Cerebellar cortex (tissue), 1 donor: ENCODE results near the gene CX3CL1.
"Not testable (repeated sequence)": the region's sequence is repeated elsewhere in the genome, so short reads cannot be mapped to it uniquely, and the experiment has no call there.

ENCODE experiments used
- DNase-seq: peaks from one replicate; pipeline ENCODE4 v3.0.0-alpha.2; 2015; ENCODE audit warnings: low spot score

Gene CX3CL1

GRCh38 chr16:57382535-57383275, 10.4 kb downstream of the CX3CL1 start:
- DNase-seq, result no peak

DNA sequence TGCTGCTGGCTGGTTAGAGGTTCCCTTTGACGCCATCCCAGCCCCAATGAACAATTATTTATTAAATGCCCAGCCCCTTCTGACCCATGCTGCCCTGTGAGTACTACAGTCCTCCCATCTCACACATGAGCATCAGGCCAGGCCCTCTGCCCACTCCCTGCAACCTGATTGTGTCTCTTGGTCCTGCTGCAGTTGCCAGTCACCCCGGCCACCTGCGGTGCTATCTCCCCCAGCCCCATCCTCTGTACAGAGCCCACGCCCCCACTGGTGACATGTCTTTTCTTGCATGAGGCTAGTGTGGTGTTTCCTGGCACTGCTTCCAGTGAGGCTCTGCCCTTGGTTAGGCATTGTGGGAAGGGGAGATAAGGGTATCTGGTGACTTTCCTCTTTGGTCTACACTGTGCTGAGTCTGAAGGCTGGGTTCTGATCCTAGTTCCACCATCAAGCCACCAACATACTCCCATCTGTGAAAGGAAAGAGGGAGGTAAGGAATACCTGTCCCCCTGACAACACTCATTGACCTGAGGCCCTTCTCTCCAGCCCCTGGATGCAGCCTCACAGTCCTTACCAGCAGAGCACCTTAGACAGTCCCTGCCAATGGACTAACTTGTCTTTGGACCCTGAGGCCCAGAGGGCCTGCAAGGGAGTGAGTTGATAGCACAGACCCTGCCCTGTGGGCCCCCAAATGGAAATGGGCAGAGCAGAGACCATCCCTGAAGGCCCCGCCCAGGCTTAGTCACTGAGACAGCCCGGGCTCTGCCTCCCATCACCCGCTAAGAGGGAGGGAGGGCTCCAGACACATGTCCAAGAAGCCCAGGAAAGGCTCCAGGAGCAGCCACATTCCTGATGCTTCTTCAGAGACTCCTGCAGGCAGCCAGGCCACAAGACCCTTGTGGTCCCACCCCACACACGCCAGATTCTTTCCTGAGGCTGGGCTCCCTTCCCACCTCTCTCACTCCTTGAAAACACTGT, 11.3 kb downstream of the CX3CL1 start:
- DNase-seq, result no peak

GRCh38 chr16:57384248-57385070, 12.2 kb downstream of the CX3CL1 start:
- no peak for DNase-seq

DNA sequence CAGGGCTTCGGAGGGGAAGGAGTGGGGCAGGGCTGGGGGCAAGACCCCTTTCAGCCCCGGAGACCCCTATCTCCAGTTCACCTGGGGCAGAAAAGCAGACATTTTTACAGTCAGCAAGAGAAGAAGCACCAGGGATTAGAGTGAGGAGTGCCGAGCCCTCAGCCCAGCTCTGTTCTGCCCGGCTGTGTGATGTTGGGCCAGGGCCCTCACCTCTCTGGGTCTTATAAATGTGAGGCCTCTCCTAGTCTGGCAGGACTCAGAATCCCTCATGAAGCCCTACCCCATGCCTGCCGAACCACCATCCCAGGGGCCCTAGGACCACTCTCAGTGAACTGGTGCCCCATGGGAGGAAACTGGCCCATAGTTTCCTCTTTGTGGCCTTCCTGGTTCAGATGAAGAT, 12.8 kb downstream of the CX3CL1 start:
- DNase-seq, result no peak

- no peak for DNase-seq
Observed at GRCh38 chr16:57386381-57386951, 14.2 kb downstream of the CX3CL1 start.

DNA sequence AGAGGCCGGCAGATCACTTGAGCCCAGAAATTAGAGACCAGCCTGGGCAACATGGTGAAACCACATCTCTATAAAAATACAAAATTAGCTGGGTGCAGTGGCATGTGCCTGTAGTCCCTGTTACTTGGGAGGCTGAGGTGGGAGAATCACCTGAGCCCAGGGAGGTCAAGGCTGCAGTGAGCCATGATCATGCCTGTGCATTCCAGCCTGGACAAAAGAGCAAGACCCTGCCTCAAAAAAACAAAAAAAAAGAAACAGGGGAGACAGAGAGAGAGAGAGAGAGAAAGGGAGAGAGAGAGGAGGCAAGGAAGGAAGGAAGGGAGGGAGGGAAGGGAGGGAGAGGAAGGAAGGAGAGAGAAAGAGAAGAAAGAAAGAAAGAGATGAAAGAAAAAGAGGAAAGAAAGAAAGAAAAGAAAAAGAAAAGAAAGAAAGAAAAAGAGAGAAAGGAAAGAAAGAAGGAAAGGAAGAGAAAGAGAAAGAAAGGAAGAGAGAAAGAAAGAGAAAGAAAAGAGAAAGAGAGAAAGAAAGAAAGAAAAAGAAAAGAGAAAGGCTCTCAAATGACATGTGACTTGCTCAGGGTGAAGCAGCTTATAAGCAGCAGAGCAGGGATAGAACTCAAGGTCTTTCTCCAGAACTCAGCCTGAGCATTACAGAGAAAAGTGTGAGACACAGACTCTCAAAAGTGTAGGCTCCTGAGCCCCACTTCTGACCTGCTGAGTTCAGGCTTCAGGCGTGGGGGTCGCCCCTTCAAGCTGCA, 15.5 kb downstream of the CX3CL1 start:
- DNase-seq, result no peak

DNA sequence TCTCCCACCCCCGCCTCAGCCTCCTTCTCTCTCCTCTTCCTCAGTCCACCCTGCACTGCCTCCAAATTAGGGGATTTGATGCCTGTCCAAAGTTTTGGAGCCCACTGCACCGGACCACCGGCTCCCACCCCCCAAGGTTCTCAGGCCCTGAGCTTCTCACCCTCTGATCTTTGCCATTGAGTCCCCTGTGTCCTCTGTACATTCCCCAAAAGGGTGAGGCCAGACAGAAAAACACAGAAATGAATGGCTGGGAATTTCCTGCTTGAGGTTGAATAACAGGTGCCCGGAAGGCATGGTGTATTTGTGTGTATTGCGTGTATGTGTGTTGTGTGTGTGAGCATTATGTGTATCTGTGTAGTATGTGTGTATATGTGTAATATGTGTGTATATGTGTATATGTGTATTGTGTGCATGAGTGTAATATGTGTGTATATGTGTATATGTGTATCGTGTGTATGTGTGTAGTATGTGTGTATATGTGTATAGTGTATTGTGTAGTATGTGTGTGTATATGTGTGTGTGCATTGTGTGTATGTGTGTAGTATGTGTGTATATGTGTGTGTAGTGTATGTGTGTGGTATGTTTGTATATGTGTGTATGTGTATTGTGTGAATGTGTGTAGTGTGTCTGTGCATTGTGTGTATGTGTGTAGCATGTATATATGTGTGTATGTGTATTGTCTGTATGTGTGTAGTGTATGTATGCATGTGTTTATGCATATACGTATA, 16.2 kb downstream of the CX3CL1 start:
- DNase-seq, result no peak

DNA sequence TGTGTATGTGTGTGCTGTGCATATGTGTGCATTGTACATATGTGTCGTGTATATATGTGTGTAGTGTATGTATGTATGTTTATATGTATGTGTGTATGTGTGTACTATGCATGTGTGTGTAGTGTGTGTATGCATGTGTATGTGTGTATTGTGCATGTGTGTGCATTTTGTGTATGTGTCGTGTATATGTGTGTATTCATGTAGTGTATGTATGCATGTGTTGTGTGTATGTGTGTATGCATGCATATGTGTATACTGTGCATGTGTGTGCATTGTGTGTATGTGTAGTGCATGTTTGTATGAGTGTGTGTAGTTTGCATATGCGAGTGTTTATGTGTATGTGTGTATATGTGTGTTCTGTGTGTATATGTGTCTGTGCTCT, 16.8 kb downstream of the CX3CL1 start:
- no peak for DNase-seq

DNA sequence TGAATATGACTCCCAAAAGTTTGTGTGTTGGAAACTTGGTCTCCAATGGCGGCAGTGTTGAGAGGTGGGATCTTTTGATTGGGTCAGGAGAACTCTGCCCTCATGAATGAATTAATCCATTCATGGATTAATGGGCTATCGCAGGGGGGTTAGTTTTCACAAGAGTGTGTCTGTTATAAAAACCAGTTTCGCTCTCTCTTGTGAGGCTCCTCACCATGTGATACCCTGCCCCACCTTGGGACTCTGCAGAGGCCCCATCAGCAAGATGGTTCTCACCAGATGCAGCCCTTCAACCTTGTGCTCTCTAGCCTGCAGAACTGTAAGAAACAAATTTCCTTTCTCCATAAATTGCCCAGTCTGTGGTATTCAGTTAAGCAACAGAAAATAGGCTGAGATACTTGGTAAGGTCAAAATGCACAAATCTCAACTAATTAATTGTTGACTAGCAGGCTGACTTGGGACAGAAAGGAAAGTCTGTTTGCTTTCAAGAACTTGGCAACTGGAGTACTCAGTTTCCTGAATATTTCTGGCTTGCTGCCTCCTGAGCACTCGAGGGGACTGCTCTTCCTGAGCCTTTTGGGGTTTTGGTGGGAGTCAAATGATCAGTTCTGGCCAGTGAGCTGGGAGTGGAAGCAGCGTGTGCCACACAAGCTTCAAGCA, 18.5 kb downstream of the CX3CL1 start:
- no peak for DNase-seq

GRCh38 chr16:57391300-57391699, 19.0 kb downstream of the CX3CL1 start:
- DNase-seq, result no peak

DNA sequence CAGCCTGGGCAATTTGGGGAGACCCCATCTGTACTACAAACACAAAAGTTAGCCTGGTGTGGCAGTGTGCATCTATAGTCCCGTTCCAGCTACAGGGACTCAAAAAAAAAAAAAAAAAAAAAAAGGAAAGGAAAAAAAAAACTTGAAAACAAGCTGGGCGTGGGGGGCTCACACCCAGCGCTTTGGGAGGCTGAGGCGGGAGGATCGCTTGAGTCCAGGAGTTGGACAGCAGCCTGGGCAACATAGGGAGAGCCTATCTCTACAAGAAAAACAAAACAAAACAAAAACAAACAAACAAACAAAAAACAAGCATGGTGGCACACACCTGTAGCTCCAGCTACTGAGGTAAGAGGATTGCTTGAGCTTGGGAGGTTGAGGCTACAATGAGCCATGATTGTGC, 19.4 kb downstream of the CX3CL1 start:
- no peak for DNase-seq

DNA sequence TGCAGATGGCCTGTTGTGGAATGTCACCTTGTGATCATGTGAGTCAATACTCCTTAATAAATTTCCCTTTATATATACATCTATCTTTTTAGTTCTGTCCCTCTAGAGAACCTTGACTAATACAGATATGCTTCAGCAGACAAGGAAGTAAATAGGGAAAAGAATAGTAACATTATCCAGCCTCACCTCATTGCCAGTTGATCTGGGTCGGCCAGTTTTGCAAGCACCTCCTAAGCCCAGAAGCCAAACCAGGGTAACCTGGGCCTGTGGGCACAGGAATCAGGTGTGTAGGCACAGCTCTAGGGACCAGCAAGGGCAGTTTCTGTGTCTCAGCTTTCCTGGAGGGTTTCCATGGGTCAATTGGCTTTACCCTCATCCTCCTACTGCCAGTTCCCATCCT, 20.4 kb downstream of the CX3CL1 start:
- DNase-seq, result no peak

GRCh38 chr16:57394444-57394843, 22.2 kb downstream of the CX3CL1 start:
- no peak for DNase-seq

DNA sequence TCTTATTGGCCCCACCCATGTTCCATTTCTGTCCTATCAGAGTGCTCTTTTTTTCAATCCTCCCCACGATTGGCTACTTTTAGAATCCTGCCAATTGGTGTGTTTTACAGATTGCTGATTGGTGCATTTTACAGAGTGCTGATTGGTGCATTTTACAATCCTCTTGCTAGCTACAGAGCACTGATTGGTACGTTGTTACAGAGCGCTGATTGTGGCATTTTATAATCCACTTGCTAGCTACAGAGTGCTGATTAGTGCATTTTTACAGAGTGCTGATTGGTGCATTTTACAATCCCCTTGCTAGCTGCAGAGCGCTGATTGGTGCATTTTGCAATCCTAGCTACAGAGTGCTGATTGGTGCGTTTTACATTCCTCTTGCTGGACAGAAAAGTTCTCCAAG, 22.7 kb downstream of the CX3CL1 start:
- DNase-seq, result no peak

DNA sequence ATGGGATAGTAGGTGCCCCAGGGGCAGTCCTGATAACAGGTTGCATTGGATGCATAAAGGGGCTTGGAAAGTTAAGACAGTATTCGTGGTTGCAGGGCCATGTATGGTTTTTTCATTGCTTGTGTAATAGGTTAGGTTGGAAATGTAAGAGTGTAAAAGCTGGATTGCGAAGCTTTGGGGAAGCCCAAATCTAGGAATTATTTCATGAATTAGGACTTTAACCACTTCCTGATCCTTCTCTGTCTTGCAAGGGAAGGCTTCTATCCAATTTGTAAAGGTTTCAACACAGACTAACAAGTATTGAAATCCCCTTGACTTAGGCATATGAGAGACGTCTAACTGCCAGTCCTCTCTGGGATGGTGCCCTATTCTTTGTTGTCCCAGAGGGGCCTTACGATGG, 24.5 kb downstream of the CX3CL1 start:
- DNase-seq, result no peak

- DNase-seq, result not testable (repeated sequence)
Observed at GRCh38 chr16:57397493-57397892, 25.2 kb downstream of the CX3CL1 start.

DNA sequence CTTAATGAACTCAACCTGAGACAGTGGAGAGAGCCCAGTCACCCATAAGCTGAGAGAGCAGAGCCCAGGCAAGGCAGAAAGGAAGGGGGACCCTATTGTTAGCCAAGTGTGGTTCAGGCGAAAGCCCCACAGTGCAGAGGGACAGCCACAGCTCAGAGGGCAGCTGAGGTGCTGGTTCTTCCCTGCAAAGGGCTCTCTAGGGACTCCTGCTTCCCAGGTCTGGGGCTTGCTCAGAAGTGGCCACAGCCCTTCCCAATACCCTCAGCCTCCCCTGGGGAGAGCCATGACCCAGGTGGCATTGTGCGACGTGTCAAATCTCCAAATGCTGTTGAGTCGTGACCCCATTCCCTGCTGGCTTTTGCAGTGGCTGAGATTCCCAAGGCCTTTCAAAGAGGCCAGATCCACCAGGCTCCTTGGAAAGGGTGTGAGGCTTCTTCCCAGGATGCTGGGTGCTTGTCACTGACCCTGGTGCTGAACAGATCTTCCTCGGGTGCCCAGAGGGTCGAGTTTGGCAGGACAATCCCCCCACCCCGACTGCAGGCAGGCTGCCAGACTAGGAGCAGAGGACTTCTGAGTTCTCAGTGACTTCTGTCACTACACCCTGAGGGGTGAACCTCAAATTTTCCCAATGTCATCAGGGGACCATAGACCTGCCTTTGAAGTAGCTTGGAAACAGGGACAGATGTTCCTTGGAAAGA, 29.8 kb downstream of the CX3CL1 start:
- no peak for DNase-seq

- DNase-seq, result no peak
Observed at GRCh38 chr16:57403965-57404817, 31.9 kb downstream of the CX3CL1 start, which contains the start of gene CCL17. CCL17 (plus strand) TSS chr16:57404767; CDS start chr16:57413933, 9,166 bp downstream.
